Psoas muscle (tissue), 8 donors: ENCODE measurements around the gene TMED1. TPM values are rescaled to one million over a fixed set of nuclear protein-coding genes. Genes with fewer than 3 reads are reported as not detected.
A peak's percentile ranks its signal among the peaks of the same experiment; 100 is the strongest.

ENCODE experiments used
- ATAC-seq, 4 donors: fragments of 200-7000 bp; cut with Tn5 transposase; one replicate each; pipeline ENCODE4 v1.9.1; 2020; ENCODE audit warnings: moderate library complexity in 3 of 4, mild to moderate bottlenecking in 2 of 4
- DNase-seq, 2 donors: peaks; one replicate each; pipeline ENCODE4 v3.0.0-alpha.2; 2020
- H3K27ac ChIP-seq: fragments of 200-600 bp; one replicate; pipeline ENCODE4 v1.8.0; 2022
- H3K27me3 ChIP-seq, 3 donors: fragments of 200-600 bp in 1 of 3; one replicate each; pipeline versions ENCODE4 v1.6.1 to v1.8.0; 2013 to 2022; ENCODE audit warnings: low read length in 2 of 3, mild to moderate bottlenecking in 2 of 3, moderate library complexity in 1 of 3; ENCODE audit not compliant: insufficient read depth in 3 of 3
- H3K36me3 ChIP-seq, 2 donors: fragments of 200-600 bp in 1 of 2; one replicate each; pipeline versions ENCODE4 v1.6.1 to v1.8.0; 2013 to 2022; ENCODE audit warnings: low read depth in 1 of 2, mild to moderate bottlenecking in 1 of 2, moderate library complexity in 1 of 2; ENCODE audit not compliant: insufficient read depth in 1 of 2
- H3K4me1 ChIP-seq: fragments of 200-600 bp; one replicate; pipeline ENCODE4 v1.8.0; 2022
- H3K4me3 ChIP-seq: fragments of 200-600 bp; one replicate; pipeline ENCODE4 v1.8.0; 2022; ENCODE audit warnings: mild to moderate bottlenecking
- H3K9me3 ChIP-seq: fragments of 200-600 bp; one replicate; pipeline ENCODE4 v1.8.0; 2022
- CTCF ChIP-seq: fragments of 200-600 bp; IDR thresholded peaks from one replicate; pipeline ENCODE4 v1.8.0; 2022; ENCODE audit warnings: antibody characterized with exemption
- WGBS, 3 donors: extraction: QIAGEN DNeasy Blood & Tissue Kit; methylation state at CpG; one replicate each; pipeline versions ENCODE4 v1.1.6 to v1.1.7; 2013; 5-methylcytosine and 5-hydroxymethylcytosine counted together
- intact Hi-C, 2 donors: fragments of 100-400 bp; cut with DNase I; formaldehyde crosslinking; loops; one replicate each; pipeline versions ENCODE4 v1.11.0 to v1.14.2; 2022
- polyA plus RNA-seq, 3 donors: library from polyadenylated mRNA; stranded (reverse); fragments of 200-250 nt; gene quantifications; one replicate each; pipeline ENCODE4 v1.2.3, GENCODE V29; 2013
- total RNA-seq, 4 donors: library from RNA; stranded (reverse); fragmentation: NEBNext Ultra II Directional in 2 of 4; extraction: Animal tissue kit (Norgen Biotek cat#: 25700) in 2 of 4; gene quantifications; one replicate each; pipeline versions ENCODE4 v1.2.1 to v1.2.4, GENCODE V29; 2021 to 2023
- donor health status: healthy with polysubstance abuse.
- donor health status: DM: no; HTN: no; CAD: no; lungs with moderate emphysema.
- donor health status: Bipolar disorder and iron deficiency.
- donor health status: healthy.
- donor health status: DM: yes; HTN: yes; CAD: no.
- donor health status: DM: no; HTN: no; CAD: no.
- donor health status: DM: no; HTN: no; CAD: no.
- donor health status: DM: yes; HTN: yes; CAD: no.

The TMED1 gene
- total and polyA plus RNA-seq, 7 donors = 30.1 to 79.3 (median 37.5) TPM

GRCh38 chr19:10830370-10830769 is 5.6 kb downstream of the TMED1 start:
- intact Hi-C loops = no loop called here
- ATAC-seq (no peak), DNase-seq (no peak)
- Histone ChIP-seq H3K9me3 (no peaks in the 10 kb centered on the region), H3K27me3 (no peaks in the 10 kb centered on the region), H3K4me1 (peaks cover 3% of the 10 kb centered on the region), H3K27ac (no peak overlapping the region), H3K4me3 (no peak overlapping the region), H3K36me3 (peaks cover 0 to 88% of the 10 kb centered on the region in 2 donors)
- no peak for TF ChIP-seq CTCF
- WGBS, 3 donors = 84 to 90% (median 84%) methylated on average over 7 of the region's 7 CpGs

GRCh38 chr19:10829967-10830366 is 6.0 kb downstream of the TMED1 start:
- H3K9me3 ChIP-seq = no peaks in the 10 kb centered on the region
- WGBS, 3 donors = 82 to 87% (median 86%) methylated on average over 15 to 16 of the region's 16 CpGs
- ATAC-seq (peak in 1 of 4 donors; percentile 1), DNase-seq (no peak)
- no peak overlapping the region for H3K27ac ChIP-seq
- H3K36me3 ChIP-seq = peaks cover 0 to 92% of the 10 kb centered on the region in 2 donors
- no peak overlapping the region for H3K4me3 ChIP-seq
- H3K4me1 ChIP-seq = peaks cover 3% of the 10 kb centered on the region
- intact Hi-C loops = no loop called here
- H3K27me3 ChIP-seq = no peaks in the 10 kb centered on the region
- no peak for TF ChIP-seq CTCF

GRCh38 chr19:10828981-10829821 is 6.8 kb downstream of the TMED1 start:
- intact Hi-C loops = no loop called here

GRCh38 chr19:10826846-10827245 is 9.2 kb downstream of the TMED1 start:
- intact Hi-C loops = no loop called here
- WGBS, 3 donors = 90 to 97% (median 92%) methylated on average over 6 of the region's 6 CpGs
- Histone ChIP-seq H3K27me3 (no peaks in the 10 kb centered on the region), H3K27ac (no peak overlapping the region), H3K4me3 (no peak overlapping the region), H3K36me3 (peaks cover under 1 to 95% of the 10 kb centered on the region in 2 donors), H3K9me3 (no peaks in the 10 kb centered on the region), H3K4me1 (no peaks in the 10 kb centered on the region)
- ATAC-seq (no peak), DNase-seq (no peak)
- TF ChIP-seq CTCF = no peak

More at GRCh38 chr19:10828981-10829821, 6.8 kb downstream of the TMED1 start:
- WGBS, 3 donors = 87 to 92% (median 91%) methylated on average over 26 of the region's 26 CpGs
- no peak overlapping the region for H3K27ac ChIP-seq
- no peaks in the 10 kb centered on the region for H3K27me3 ChIP-seq
- no peaks in the 10 kb centered on the region for H3K9me3 ChIP-seq
- DNase-seq = no peak
- ATAC-seq = peak in 1 of 4 donors; percentile 15
- H3K4me1 ChIP-seq = no peaks in the 10 kb centered on the region
- H3K36me3 ChIP-seq = peaks cover 0 to 95% of the 10 kb centered on the region in 2 donors
- no peak for TF ChIP-seq CTCF
- H3K4me3 ChIP-seq = no peak overlapping the region
